Effector memory CD4-positive, alpha-beta T cell (primary cell): ENCODE results near the gene TSTD2.
"Not testable (repeated sequence)": the region's sequence is repeated elsewhere in the genome, so short reads cannot be mapped to it uniquely, and the experiment has no call there.

Source experiments
- DNase-seq, 3 donors: peaks; one replicate each; pipeline ENCODE4 v3.0.0-alpha.2; 2020
- H3K27ac ChIP-seq: 2 replicates; pipeline ENCODE4 v1.7.0; 2013; ENCODE audit warnings: mild to moderate bottlenecking, low read length, moderate library complexity; ENCODE audit not compliant: insufficient read depth, poor library complexity, severe bottlenecking
- H3K27me3 ChIP-seq: replicated peaks from 2 replicates; pipeline ENCODE4 v1.7.0; 2013; ENCODE audit warnings: mild to moderate bottlenecking, low read length; ENCODE audit not compliant: insufficient read depth, control insufficient read depth, poor library complexity, severe bottlenecking
- H3K36me3 ChIP-seq: 2 replicates; pipeline ENCODE4 v1.7.0; 2013; ENCODE audit warnings: mild to moderate bottlenecking, low read length, moderate library complexity; ENCODE audit not compliant: control insufficient read depth, insufficient read depth
- H3K4me1 ChIP-seq: 2 replicates; pipeline ENCODE4 v1.7.0; 2013; ENCODE audit warnings: low read length, mild to moderate bottlenecking; ENCODE audit not compliant: control insufficient read depth, insufficient read depth, poor library complexity, severe bottlenecking
- H3K4me3 ChIP-seq: 2 replicates; pipeline ENCODE4 v1.7.0; 2013; ENCODE audit warnings: low read length, low read depth, mild to moderate bottlenecking; ENCODE audit not compliant: insufficient read depth, poor library complexity, severe bottlenecking
- H3K9me3 ChIP-seq: 2 replicates; pipeline ENCODE4 v1.7.0; 2013; ENCODE audit warnings: mild to moderate bottlenecking, low read length, moderate library complexity; ENCODE audit not compliant: control insufficient read depth

The TSTD2 gene

DNA sequence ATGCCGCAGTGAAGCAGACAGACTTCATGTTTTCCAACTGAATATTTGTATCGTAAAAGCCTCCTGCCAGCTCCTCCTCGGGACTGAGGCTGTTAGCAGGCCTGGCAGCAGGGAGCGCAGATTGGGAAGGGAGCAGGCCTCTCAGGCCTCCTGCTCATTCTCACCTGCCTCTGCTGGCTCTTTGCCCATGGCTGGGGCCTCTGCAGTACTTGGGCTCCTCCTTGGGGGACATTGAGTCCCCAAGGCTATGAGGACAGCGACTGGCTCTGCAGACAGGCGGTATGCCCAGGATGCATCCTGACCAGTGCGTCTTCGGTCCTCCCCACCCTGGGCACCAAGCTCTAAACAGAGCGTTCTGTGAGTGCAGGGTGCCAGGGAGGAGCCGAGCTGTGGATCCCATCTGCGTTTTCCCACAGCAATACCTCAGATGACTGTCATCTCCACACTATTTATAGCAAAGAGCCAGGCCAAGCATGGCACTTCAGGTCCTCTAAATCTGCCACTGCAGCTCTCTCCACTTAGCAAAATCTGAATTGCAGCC lies 38.7 kb downstream of the TSTD2 start:
- DNase-seq = no peak
- Histone ChIP-seq H3K27ac (no peak overlapping the region), H3K27me3 (no peaks in the 10 kb centered on the region), H3K9me3 (no peaks in the 10 kb centered on the region), H3K36me3 (no peaks in the 10 kb centered on the region), H3K4me1 (no peaks in the 10 kb centered on the region), H3K4me3 (no peak overlapping the region)

DNA sequence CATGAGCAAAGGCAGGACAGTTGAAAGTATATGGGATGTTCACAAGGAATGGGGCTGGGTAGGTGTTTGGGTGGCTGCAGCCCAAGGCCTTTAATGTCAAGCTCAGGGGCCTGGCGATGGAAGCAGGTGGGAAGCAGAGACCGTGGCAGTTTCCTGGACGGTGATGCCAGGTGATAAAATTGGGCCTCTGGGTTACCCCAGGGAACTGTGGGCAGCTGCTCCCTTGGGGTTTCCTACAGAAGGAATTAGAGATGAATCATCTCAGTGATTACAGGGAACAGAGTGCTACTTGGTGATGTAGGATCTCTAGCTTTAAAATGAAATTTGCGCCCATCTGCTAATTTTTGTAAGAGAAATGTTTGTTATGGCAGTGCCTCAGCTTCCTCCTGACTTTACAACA lies 39.2 kb downstream of the TSTD2 start:
- H3K36me3 ChIP-seq = no peaks in the 10 kb centered on the region
- DNase-seq = no peak
- H3K27ac ChIP-seq = no peak overlapping the region
- H3K9me3 ChIP-seq = no peaks in the 10 kb centered on the region
- no peak overlapping the region for H3K4me3 ChIP-seq
- no peaks in the 10 kb centered on the region for H3K4me1 ChIP-seq
- H3K27me3 ChIP-seq = no peaks in the 10 kb centered on the region

GRCh38 chr9:97592126-97592525 lies 41.0 kb downstream of the TSTD2 start:
- no peak for DNase-seq
- H3K4me1 ChIP-seq = no peaks in the 10 kb centered on the region
- no peaks in the 10 kb centered on the region for H3K36me3 ChIP-seq
- no peak overlapping the region for H3K27ac ChIP-seq
- H3K27me3 ChIP-seq = no peaks in the 10 kb centered on the region
- no peaks in the 10 kb centered on the region for H3K9me3 ChIP-seq
- H3K4me3 ChIP-seq = no peak overlapping the region

GRCh38 chr9:97591535-97591934 lies 41.6 kb downstream of the TSTD2 start:
- H3K27me3 ChIP-seq = no peaks in the 10 kb centered on the region
- H3K36me3 ChIP-seq = no peaks in the 10 kb centered on the region
- no peaks in the 10 kb centered on the region for H3K9me3 ChIP-seq
- H3K4me3 ChIP-seq = no peak overlapping the region
- no peak overlapping the region for H3K27ac ChIP-seq
- no peaks in the 10 kb centered on the region for H3K4me1 ChIP-seq
- no peak for DNase-seq

DNA sequence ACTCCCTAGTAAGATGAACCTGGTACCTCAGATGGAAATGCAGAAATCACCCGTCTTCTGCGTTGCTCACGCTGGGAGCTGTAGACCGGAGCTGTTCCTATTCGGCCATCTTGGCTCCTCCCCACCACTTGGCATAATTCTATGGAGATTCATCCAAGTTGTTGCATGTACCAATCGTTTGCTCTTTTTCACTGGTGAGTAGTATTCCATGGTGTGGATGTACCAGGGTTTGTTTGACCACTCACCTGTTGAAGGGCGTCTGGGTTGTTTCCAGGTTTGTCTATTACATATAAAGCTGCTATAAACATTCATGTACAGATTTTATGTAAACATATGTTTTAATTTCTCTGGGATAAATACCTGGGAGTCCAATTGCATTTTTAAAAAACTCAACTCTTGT lies 46.3 kb downstream of the TSTD2 start:
- not testable (repeated sequence) for H3K36me3 ChIP-seq, H3K27ac ChIP-seq, H3K9me3 ChIP-seq, H3K27me3 ChIP-seq, H3K4me1 ChIP-seq, DNase-seq, H3K4me3 ChIP-seq

DNA sequence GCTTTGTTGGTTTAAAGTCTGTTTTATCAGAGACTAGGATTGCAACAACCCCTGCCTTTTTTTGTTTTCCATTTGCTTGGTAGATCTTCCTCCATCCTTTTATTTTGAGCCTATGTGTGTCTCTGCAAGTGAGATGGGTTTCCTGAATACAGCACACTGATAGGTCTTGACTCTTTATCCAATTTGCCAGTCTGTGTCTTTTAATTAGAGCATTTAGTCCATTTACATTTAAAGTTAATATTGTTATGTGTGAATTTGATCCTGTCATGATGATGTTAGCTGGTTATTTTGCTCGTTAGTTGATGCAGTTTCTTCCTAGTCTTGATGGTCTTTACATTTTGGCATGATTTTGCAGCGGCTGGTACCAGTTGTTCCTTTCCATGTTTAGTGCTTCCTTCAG lies 48.4 kb downstream of the TSTD2 start:
- H3K27ac ChIP-seq, H3K36me3 ChIP-seq, DNase-seq, H3K4me1 ChIP-seq, H3K27me3 ChIP-seq, H3K4me3 ChIP-seq, H3K9me3 ChIP-seq: not testable (repeated sequence)

- not testable (repeated sequence) for H3K27ac ChIP-seq, H3K9me3 ChIP-seq, H3K4me3 ChIP-seq, H3K27me3 ChIP-seq, DNase-seq, H3K4me1 ChIP-seq, H3K36me3 ChIP-seq
Measured at GRCh38 chr9:97581590-97581989, 51.6 kb downstream of the TSTD2 start.

GRCh38 chr9:97579914-97580313 lies 53.3 kb downstream of the TSTD2 start:
- no peak for DNase-seq
- Histone ChIP-seq H3K4me3 (no peak overlapping the region), H3K9me3 (no peaks in the 10 kb centered on the region), H3K4me1 (no peaks in the 10 kb centered on the region), H3K27me3 (no peaks in the 10 kb centered on the region), H3K27ac (no peak overlapping the region), H3K36me3 (no peaks in the 10 kb centered on the region)

DNA sequence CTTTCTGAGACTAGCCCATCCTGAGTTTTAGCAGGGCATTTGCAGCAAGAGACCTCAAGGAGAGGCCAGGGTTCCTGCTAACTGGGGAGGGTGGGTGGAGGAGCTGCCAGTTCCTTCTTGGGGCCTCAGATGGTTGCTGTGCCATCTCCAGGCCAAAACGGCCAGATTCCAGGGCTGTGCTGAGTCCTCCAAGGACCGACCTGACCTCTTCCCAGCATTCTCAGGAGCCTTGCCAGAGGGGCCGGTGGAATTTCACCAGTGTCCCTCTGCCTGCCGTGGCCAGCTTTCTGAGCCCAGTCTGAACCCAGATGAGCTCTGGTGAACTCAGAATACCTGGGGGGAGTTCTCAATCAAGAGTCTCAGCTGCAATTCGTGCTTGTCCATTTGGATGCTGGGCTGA lies 54.3 kb downstream of the TSTD2 start:
- no peaks in the 10 kb centered on the region for H3K27me3 ChIP-seq
- no peaks in the 10 kb centered on the region for H3K4me1 ChIP-seq

DNA sequence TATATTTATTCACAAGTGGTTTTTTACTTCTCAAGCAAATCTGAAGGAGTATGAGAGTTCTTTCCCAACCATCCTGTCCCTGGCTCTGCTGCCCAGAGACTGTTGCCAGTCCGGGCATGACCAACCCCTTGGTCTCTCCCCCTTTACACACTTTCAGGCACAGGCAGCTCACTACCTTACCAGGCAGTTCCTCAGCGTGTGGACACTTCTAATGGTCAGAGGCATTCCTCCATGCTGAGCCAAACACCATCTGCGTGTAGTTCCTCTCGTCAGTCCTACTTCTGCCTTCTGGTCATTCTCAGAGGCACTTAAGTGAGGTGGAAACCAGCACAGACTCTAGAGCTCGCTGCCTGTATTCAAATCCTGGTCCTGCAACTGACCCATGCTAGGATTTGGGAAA lies 56.1 kb downstream of the TSTD2 start:
- no peak for DNase-seq
- Histone ChIP-seq H3K4me1 (no peaks in the 10 kb centered on the region), H3K27me3 (no peaks in the 10 kb centered on the region)

More for the DNA sequence above, 54.3 kb downstream of the TSTD2 start:
- no peak overlapping the region for H3K4me3 ChIP-seq
- H3K27ac ChIP-seq = no peak overlapping the region
- no peaks in the 10 kb centered on the region for H3K36me3 ChIP-seq
- DNase-seq = no peak
- no peaks in the 10 kb centered on the region for H3K9me3 ChIP-seq

More for the DNA sequence above, 56.1 kb downstream of the TSTD2 start:
- Histone ChIP-seq H3K9me3 (no peaks in the 10 kb centered on the region), H3K4me3 (no peak overlapping the region), H3K27ac (no peak overlapping the region), H3K36me3 (no peaks in the 10 kb centered on the region)
